C4-2B (cell line): ENCODE measurements around the gene EGLN1.

Experiments used
- ZFX ChIP-seq: fragments of 450-650 bp; IDR thresholded peaks from 2 replicates; pipeline ENCODE4 v1.6.1; 2017
- TF ChIP-seq, protein P1 (sequence below): fragments of 450-650 bp; conservative IDR thresholded peaks from 2 replicates; pipeline ENCODE4 v1.5.1; 2017; ENCODE audit warnings: mild to moderate bottlenecking

DNA sequence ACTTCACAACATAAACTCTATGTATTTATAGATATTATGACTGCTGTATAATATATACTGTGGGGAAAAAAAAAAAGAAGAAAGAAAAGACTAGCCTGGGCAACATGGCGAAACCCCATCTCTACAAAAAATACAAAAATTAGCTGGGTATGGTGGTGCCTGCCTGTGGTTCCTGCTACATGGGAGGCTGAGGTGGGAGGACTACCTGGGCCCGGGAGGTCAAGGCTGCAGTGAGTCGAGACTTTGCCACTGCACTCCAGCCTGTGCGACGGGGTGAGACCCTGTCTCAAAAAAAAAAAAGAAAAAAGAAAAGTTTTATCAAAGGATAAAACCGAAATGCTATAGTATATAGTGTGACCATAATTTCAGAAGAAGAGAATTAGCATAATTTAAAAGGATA is 87.1 kb downstream of the EGLN1 start:
- TF ChIP-seq, protein P1, sequence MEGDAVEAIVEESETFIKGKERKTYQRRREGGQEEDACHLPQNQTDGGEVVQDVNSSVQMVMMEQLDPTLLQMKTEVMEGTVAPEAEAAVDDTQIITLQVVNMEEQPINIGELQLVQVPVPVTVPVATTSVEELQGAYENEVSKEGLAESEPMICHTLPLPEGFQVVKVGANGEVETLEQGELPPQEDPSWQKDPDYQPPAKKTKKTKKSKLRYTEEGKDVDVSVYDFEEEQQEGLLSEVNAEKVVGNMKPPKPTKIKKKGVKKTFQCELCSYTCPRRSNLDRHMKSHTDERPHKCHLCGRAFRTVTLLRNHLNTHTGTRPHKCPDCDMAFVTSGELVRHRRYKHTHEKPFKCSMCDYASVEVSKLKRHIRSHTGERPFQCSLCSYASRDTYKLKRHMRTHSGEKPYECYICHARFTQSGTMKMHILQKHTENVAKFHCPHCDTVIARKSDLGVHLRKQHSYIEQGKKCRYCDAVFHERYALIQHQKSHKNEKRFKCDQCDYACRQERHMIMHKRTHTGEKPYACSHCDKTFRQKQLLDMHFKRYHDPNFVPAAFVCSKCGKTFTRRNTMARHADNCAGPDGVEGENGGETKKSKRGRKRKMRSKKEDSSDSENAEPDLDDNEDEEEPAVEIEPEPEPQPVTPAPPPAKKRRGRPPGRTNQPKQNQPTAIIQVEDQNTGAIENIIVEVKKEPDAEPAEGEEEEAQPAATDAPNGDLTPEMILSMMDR, result no peak
- no peak for TF ChIP-seq ZFX
